Omental fat pad (tissue), 4 donors: ENCODE data around the gene KCTD16. TPM values are rescaled to one million over a fixed set of nuclear protein-coding genes. Genes with fewer than 3 reads are reported as not detected.

Experiments
- ATAC-seq: fragments of 150-250 bp; one replicate; pipeline ENCODE4 v1.9.1; 2016; ENCODE audit warnings: mild to moderate bottlenecking, moderate library complexity; ENCODE audit not compliant: low FRiP score
- DNase-seq: peaks from one replicate; pipeline ENCODE4 v3.0.0-alpha.2; 2019; ENCODE audit warnings: low spot score
- total RNA-seq, 4 donors: library from RNA; depleted of rRNA; stranded (reverse); fragments of >200 nt; gene quantifications; one replicate each; pipeline ENCODE4 v1.1.0, GENCODE V29; 2016
- TF ChIP-seq, protein P1 (sequence below), 3 donors: fragments of 450-650 bp; IDR thresholded peaks; one replicate each; pipeline ENCODE4 v1.5.1; 2016 to 2017; ENCODE audit warnings: antibody characterized with exemption in 3 of 3, mild to moderate bottlenecking in 3 of 3, moderate library complexity in 2 of 3

Gene KCTD16
- total RNA-seq, 4 donors from 2014 or later: 0.09 to 0.19 (median 0.16) TPM; not detected in 1

DNA sequence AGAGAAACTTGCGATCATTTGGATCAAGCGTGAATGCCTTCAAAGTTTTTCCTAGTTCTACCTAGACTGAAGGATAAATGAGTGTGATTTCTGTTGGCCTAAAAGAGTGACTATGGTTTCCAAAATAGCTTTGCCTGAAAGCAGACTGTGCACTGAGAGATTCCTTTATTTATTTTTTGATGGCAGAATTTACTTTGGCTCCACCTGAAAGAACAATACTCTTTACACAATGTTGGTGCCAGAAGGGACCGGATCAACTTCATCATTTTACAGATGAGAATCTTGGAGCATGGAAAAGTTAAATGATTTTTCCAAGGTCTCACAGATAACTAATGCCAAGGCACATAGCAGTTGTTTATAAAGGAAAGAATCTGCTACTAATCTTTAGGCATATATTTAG, 199.6 kb downstream of the KCTD16 start:
- ATAC-seq: no peak
- TF ChIP-seq, protein P1, sequence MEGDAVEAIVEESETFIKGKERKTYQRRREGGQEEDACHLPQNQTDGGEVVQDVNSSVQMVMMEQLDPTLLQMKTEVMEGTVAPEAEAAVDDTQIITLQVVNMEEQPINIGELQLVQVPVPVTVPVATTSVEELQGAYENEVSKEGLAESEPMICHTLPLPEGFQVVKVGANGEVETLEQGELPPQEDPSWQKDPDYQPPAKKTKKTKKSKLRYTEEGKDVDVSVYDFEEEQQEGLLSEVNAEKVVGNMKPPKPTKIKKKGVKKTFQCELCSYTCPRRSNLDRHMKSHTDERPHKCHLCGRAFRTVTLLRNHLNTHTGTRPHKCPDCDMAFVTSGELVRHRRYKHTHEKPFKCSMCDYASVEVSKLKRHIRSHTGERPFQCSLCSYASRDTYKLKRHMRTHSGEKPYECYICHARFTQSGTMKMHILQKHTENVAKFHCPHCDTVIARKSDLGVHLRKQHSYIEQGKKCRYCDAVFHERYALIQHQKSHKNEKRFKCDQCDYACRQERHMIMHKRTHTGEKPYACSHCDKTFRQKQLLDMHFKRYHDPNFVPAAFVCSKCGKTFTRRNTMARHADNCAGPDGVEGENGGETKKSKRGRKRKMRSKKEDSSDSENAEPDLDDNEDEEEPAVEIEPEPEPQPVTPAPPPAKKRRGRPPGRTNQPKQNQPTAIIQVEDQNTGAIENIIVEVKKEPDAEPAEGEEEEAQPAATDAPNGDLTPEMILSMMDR (IDR thresholded peaks at IDR 0.05): no peak

GRCh38 chr5:144374637-144375036, 204.0 kb downstream of the KCTD16 start:
- TF ChIP-seq, protein P1 (IDR thresholded peaks at IDR 0.05): no peak
- ATAC-seq (no peak), DNase-seq (no peak)

More for the DNA sequence above, 199.6 kb downstream of the KCTD16 start:
- no peak for DNase-seq

- TF ChIP-seq, protein P1 (IDR thresholded peaks at IDR 0.05): no peak
- no peak for ATAC-seq
- DNase-seq: no peak
These were observed 206.5 kb downstream of the KCTD16 start for GRCh38 chr5:144377207-144377606.

DNA sequence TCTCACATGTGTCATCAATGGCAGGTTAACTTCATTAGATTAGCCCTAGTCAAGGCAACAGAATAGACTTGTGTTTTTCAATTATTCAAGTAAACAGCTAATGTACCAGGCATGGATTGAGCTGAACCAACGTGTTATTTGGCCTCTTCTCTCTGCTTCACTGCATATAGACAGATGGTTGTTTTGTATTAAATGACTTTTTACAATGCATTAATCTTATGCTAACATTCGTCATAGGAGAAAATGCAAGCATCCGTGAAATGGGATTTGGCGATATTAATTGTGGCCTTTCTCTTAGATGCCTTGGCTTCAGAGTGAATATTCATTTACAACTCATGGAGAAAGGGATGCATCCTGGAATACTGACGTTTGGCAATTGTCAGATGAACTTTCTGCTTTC, 208.0 kb downstream of the KCTD16 start:
- TF ChIP-seq, protein P1 (IDR thresholded peaks at IDR 0.05): no peak
- DNase-seq (no peak), ATAC-seq (no peak)

DNA sequence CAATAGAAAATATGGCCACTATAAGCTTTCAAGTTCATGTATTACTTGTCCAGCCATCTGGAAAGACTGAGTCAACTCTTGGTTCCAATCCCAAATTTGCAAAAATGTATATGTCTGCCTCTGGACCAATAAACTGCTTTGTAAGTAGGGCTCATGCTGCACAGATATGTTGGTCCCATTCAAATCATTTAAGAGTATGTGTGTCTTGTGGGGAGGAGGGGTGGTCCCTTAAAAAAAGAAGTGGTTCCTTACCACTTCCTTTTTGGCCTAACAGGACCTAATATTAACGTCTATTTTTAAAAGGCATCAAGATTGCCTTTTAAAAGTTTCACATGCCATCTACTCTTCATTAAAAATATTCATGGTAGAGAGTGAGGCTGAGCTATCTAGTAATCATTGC, 214.9 kb downstream of the KCTD16 start:
- DNase-seq (no peak), ATAC-seq (no peak)
- TF ChIP-seq, protein P1 (IDR thresholded peaks at IDR 0.05): no peak

DNA sequence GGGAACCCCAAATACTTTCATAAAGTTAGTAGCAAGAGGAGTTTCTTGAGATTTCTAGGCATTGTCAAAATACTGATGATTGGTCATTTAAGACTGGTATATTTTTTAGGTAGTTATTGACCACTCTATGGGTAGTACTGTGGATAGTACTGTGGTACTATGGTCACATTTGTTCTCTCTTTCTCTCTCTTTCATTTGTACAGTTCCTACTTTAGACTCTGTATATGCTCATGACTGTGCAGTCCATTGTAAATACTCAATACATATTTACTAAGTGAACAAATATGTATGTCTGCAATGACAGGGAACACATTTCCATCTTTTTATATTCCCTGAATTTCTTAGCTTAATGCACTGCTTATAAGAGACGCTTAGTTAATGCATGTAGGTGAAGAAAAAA, 215.6 kb downstream of the KCTD16 start:
- TF ChIP-seq, protein P1 (IDR thresholded peaks at IDR 0.05): no peak
- ATAC-seq (no peak), DNase-seq (no peak)

DNA sequence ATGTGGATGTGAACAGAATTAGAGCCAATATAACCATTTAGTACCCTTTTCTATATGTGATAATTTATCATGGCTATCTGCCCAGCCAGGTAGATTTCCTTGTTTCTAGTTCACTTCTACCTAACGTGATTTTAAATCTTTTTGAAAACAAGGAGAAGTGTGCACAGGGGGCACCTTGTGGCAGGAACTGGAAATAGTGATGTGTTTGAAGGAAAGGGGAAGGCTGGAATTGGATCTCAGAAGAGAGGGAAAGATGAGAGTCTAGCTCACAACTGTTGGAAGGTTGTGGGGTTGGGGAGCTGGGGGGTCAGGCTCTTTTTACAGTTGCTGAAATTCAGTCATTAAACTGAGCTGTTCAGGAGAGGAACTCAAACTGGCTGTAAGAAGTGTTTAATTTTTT, 219.5 kb downstream of the KCTD16 start:
- TF ChIP-seq, protein P1 (IDR thresholded peaks at IDR 0.05): no peak
- DNase-seq (no peak), ATAC-seq (no peak)
